Measurements from ENCODE around the gene EPHX1. TPM values are rescaled to one million over a fixed set of nuclear protein-coding genes. Genes with fewer than 3 reads are reported as not detected.

Gene EPHX1
- total RNA-seq, 3 donors from 2014 or later: 63.6 to 168 (median 67.3) TPM

- H3K27ac ChIP-seq: no peak overlapping the region
- H3K4me1 ChIP-seq: no peaks in the 10 kb centered on the region
- no peak overlapping the region for H3K4me3 ChIP-seq
- H3K36me3 ChIP-seq: peaks cover 4% of the 10 kb centered on the region
- H3K27me3 ChIP-seq: no peaks in the 10 kb centered on the region
- no peak for DNase-seq (ENCODE audit: low spot score in 2 of 2)
- intact Hi-C loops (cut with DNase I; ENCODE audit: low total_unique reads): no loop called here
- TF ChIP-seq, protein P1, sequence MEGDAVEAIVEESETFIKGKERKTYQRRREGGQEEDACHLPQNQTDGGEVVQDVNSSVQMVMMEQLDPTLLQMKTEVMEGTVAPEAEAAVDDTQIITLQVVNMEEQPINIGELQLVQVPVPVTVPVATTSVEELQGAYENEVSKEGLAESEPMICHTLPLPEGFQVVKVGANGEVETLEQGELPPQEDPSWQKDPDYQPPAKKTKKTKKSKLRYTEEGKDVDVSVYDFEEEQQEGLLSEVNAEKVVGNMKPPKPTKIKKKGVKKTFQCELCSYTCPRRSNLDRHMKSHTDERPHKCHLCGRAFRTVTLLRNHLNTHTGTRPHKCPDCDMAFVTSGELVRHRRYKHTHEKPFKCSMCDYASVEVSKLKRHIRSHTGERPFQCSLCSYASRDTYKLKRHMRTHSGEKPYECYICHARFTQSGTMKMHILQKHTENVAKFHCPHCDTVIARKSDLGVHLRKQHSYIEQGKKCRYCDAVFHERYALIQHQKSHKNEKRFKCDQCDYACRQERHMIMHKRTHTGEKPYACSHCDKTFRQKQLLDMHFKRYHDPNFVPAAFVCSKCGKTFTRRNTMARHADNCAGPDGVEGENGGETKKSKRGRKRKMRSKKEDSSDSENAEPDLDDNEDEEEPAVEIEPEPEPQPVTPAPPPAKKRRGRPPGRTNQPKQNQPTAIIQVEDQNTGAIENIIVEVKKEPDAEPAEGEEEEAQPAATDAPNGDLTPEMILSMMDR (IDR thresholded peaks at IDR 0.05): no peak
- no peak for TF ChIP-seq POLR2AphosphoS5 (IDR thresholded peaks at IDR 0.05)
- TF ChIP-seq POLR2A (IDR thresholded peaks at IDR 0.05): no peak
- no peaks in the 10 kb centered on the region for H3K9me3 ChIP-seq
Measured at GRCh38 chr1:225865514-225865913, 55.6 kb downstream of the EPHX1 start.

DNA sequence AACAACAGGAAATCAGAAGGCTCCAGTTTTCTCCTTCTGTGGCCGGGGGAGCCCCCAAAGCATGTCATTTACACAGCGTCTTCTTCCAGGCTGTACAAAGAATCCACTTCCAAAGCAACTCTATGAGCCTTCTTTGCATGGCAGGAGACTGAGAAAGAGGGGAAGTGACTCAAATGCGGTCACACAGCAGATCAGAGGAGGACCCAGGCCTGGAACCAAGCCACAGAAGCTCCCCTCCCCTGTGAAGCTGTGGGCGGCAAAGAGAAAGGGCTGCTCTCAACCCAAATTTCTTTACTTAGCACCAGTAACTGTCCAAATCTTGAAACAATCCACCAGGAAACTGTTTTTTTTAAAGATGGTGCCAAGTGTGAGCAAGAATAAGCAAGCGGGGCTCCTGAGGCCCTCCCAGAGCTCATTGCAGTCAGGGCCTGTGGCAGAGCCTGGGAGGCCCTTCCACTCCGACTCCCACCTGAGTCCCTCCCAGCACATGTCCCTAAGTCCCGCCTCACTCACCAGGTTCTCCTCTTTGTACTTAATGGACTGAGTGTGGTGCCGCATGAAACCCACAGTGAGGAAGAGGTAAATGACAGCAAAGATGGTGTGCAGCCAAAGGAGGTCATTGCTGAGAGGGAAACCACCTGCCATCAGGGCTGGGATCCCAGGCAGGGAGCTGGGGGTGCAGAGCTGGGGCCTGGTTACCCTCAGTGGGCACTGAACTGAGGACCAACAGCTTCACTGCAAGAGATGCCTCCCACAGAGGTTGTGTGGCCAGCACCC lies 56.3 kb downstream of the EPHX1 start:
- TF ChIP-seq POLR2AphosphoS5 (IDR thresholded peaks at IDR 0.05): no peak
- TF ChIP-seq, protein P1 (IDR thresholded peaks at IDR 0.05): no peak
- Histone ChIP-seq H3K36me3 (peaks cover 4% of the 10 kb centered on the region), H3K4me3 (no peak overlapping the region), H3K27ac (no peak overlapping the region), H3K27me3 (no peaks in the 10 kb centered on the region), H3K9me3 (no peaks in the 10 kb centered on the region), H3K4me1 (no peaks in the 10 kb centered on the region)
- DNase-seq (ENCODE audit: low spot score in 2 of 2): no peak
- intact Hi-C loops (cut with DNase I; ENCODE audit: low total_unique reads): loop anchor here (2.0 kb wide), 1 partner anchor 53 kb away; no protein-coding TSS in a partner anchor

GRCh38 chr1:225866981-225867380 lies 57.1 kb downstream of the EPHX1 start:
- no peaks in the 10 kb centered on the region for H3K27me3 ChIP-seq
- no peaks in the 10 kb centered on the region for H3K4me1 ChIP-seq
- no peaks in the 10 kb centered on the region for H3K9me3 ChIP-seq
- intact Hi-C loops (cut with DNase I; ENCODE audit: low total_unique reads): loop anchor here (2.0 kb wide), 1 partner anchor 52 kb away; no protein-coding TSS in a partner anchor
- no peak overlapping the region for H3K4me3 ChIP-seq
- H3K36me3 ChIP-seq: peaks cover 4% of the 10 kb centered on the region
- no peak overlapping the region for H3K27ac ChIP-seq
- TF ChIP-seq, protein P1 (IDR thresholded peaks at IDR 0.05): no peak
- TF ChIP-seq POLR2AphosphoS5 (IDR thresholded peaks at IDR 0.05) (no peak), POLR2A (IDR thresholded peaks at IDR 0.05) (no peak)
- no peak for DNase-seq (ENCODE audit: low spot score in 2 of 2)

DNA sequence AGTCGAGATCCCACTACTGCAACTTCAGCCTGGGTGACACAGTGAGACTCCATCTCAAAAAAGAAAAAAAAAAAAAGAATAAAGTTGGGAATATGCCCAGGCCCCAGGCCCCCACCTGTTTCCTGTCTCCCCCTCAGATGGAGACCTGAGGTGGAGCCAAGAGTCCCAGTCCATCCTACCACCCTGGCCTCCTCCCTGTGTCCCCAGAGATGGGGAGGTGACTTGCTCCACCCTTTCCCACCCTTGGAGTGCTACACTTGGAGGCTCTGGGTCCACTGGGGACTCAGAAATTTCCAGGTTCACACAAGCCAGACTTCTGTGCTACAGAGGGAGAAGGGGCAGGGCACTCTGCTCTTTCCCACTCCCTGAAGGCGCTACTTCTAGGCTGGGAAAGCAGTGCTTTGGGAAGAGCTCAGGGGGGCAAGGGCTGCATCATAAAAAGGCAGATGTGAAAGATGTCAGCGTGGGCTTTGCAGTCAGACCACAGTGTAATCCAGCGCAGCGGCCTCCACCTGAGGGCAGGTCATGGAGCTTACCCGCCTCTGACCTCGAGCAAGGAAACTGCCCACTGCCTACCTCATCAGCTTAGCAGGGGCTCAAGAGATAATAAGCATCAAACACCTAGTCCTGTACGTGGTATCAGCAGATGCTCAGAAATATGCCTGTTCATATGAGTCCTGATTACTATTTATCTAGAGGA lies 58.9 kb downstream of the EPHX1 start:
- Histone ChIP-seq H3K4me3 (no peak overlapping the region), H3K4me1 (no peaks in the 10 kb centered on the region), H3K27ac (no peak overlapping the region), H3K9me3 (no peaks in the 10 kb centered on the region), H3K27me3 (no peaks in the 10 kb centered on the region), H3K36me3 (peaks cover 4% of the 10 kb centered on the region)
- intact Hi-C loops (cut with DNase I; ENCODE audit: low total_unique reads): no loop called here
- TF ChIP-seq POLR2AphosphoS5 (IDR thresholded peaks at IDR 0.05) (no peak), POLR2A (IDR thresholded peaks at IDR 0.05) (no peak)
- TF ChIP-seq, protein P1 (IDR thresholded peaks at IDR 0.05): no peak
- no peak for DNase-seq (ENCODE audit: low spot score in 2 of 2)

DNA sequence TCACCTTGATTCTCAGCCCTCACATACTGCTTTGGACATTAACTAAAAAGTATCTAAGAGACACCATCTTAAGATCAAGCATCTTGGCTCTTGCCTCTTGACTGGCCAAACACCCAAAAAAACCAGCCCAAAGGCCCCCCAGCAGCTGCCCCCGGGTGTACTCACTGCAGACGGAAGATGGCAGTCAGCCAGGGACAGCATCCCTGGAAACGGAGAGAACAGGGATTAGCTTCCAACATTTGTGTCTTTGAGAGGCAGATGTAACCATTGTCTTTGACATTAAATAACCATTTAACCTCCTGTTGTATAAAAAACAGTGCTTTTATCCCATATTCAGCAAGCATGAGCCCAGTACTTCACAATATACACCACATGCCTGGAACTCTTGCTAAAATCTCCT lies 61.0 kb downstream of the EPHX1 start:
- no peak overlapping the region for H3K27ac ChIP-seq
- H3K27me3 ChIP-seq: no peaks in the 10 kb centered on the region
- H3K4me1 ChIP-seq: peaks cover 0 to 4% of the 10 kb centered on the region in 2 donors
- H3K9me3 ChIP-seq: no peaks in the 10 kb centered on the region
- intact Hi-C loops (cut with DNase I; ENCODE audit: low total_unique reads): no loop called here
- no peaks in the 10 kb centered on the region for H3K36me3 ChIP-seq
- DNase-seq (ENCODE audit: low spot score in 2 of 2): no peak
- H3K4me3 ChIP-seq: no peak overlapping the region
- TF ChIP-seq POLR2A (IDR thresholded peaks at IDR 0.05): no peak
- TF ChIP-seq, protein P1 (IDR thresholded peaks at IDR 0.05): no peak
- TF ChIP-seq POLR2AphosphoS5 (IDR thresholded peaks at IDR 0.05): no peak

Measured in breast epithelium (tissue), 4 donors.